ENCODE data around the gene SLC6A13.
"Not testable (repeated sequence)": the region's sequence is repeated elsewhere in the genome, so short reads cannot be mapped to it uniquely, and the experiment has no call there.

SLC6A13 gene

GRCh38 chr12:233615-233968 lies 29.0 kb downstream of the SLC6A13 start:
- no peak for DNase-seq (ENCODE audit: low spot score)

GRCh38 chr12:232731-233614 lies 29.7 kb downstream of the SLC6A13 start:
- DNase-seq (ENCODE audit: low spot score) = no peak

GRCh38 chr12:230925-231671 lies 31.5 kb downstream of the SLC6A13 start:
- no peak for DNase-seq (ENCODE audit: low spot score)

- no peak for DNase-seq (ENCODE audit: low spot score)
Measured at GRCh38 chr12:229441-230191, 33.0 kb downstream of the SLC6A13 start.

GRCh38 chr12:228846-229200 lies 33.8 kb downstream of the SLC6A13 start:
- no peak for DNase-seq (ENCODE audit: low spot score)

GRCh38 chr12:227923-228845 lies 34.5 kb downstream of the SLC6A13 start:
- no peak for DNase-seq (ENCODE audit: low spot score)

GRCh38 chr12:227286-227915 lies 35.2 kb downstream of the SLC6A13 start:
- DNase-seq (ENCODE audit: low spot score) = no peak

GRCh38 chr12:226401-226800 lies 36.2 kb downstream of the SLC6A13 start:
- no peak for DNase-seq (ENCODE audit: low spot score)

- DNase-seq (ENCODE audit: low spot score) = no peak
Measured at GRCh38 chr12:225012-225411, 37.6 kb downstream of the SLC6A13 start.

- no peak for DNase-seq (ENCODE audit: low spot score)
Measured at GRCh38 chr12:224330-224729, 38.3 kb downstream of the SLC6A13 start.

GRCh38 chr12:223841-224240 lies 38.8 kb downstream of the SLC6A13 start:
- DNase-seq (ENCODE audit: low spot score) = no peak

GRCh38 chr12:221736-222135 lies 40.9 kb downstream of the SLC6A13 start:
- no peak for DNase-seq (ENCODE audit: low spot score)

- DNase-seq (ENCODE audit: low spot score) = no peak
Measured at GRCh38 chr12:220946-221550, 41.6 kb downstream of the SLC6A13 start.

- DNase-seq (ENCODE audit: low spot score) = no peak
Measured at GRCh38 chr12:220491-220890, 42.1 kb downstream of the SLC6A13 start.

- peak; percentile 62 for DNase-seq (ENCODE audit: low spot score)
Measured at GRCh38 chr12:219891-220352, 42.7 kb downstream of the SLC6A13 start.

- no peak for DNase-seq (ENCODE audit: low spot score)
Measured at GRCh38 chr12:218728-219590, 43.7 kb downstream of the SLC6A13 start.

GRCh38 chr12:218221-218620 lies 44.4 kb downstream of the SLC6A13 start:
- no peak for DNase-seq (ENCODE audit: low spot score)

- DNase-seq (ENCODE audit: low spot score) = not testable (repeated sequence)
Measured at GRCh38 chr12:217029-217428, 45.6 kb downstream of the SLC6A13 start.

- no peak for DNase-seq (ENCODE audit: low spot score)
Measured at GRCh38 chr12:215116-215515, 47.5 kb downstream of the SLC6A13 start.

All from GM03348 (cell line).